MCF 10A (cell line): ENCODE data around the gene DMC1. TPM values are rescaled to one million over a fixed set of nuclear protein-coding genes. Genes with fewer than 3 reads are reported as not detected.

ENCODE experiments used
- BruUV-seq: library from RNA; stranded (reverse); fragments of 400-500 nt; replicated peaks from 2 replicates; lab custom pipeline; 2021; lab: Mats Ljungman, UMichigan
- CTCF ChIA-PET: fragments of 300-600 bp; sonication (Branson Sonifier 250); formaldehyde crosslinking; extraction: SDS; loops from one replicate; lab custom pipeline; 2021; ENCODE audit warnings: antibody characterized with exemption, inconsistent platforms; lab: Yijun Ruan, JAX
- POLR2A ChIA-PET: fragments of 300-600, 350-650 bp; sonication (Branson Sonifier 250); formaldehyde crosslinking; extraction: SDS; loops from one replicate; lab custom pipeline; 2020; ENCODE audit warnings: antibody characterized with exemption, inconsistent platforms; lab: Yijun Ruan, JAX
- DNase-seq: peaks from one replicate; pipeline ENCODE4 v3.0.0-alpha.2; 2018; ENCODE audit not compliant: unreplicated experiment
- H3K27ac Mint-ChIP-seq: one replicate; pipeline ENCODE4 v1.8.0; 2022; ENCODE audit warnings: mild to moderate bottlenecking, low read depth, mixed read lengths; ENCODE audit not compliant: unreplicated experiment
- H3K27me3 Mint-ChIP-seq: one replicate; pipeline ENCODE4 v1.8.0; 2022; ENCODE audit warnings: mixed read lengths; ENCODE audit not compliant: insufficient read depth, unreplicated experiment
- H3K36me3 Mint-ChIP-seq: one replicate; pipeline ENCODE4 v1.8.0; 2022; ENCODE audit warnings: mild to moderate bottlenecking, moderate library complexity, mixed read lengths; ENCODE audit not compliant: insufficient read depth, unreplicated experiment
- H3K4me1 Mint-ChIP-seq: one replicate; pipeline ENCODE4 v1.8.0; 2022; ENCODE audit warnings: mixed read lengths; ENCODE audit not compliant: insufficient read depth, unreplicated experiment
- H3K4me3 Mint-ChIP-seq: one replicate; pipeline ENCODE4 v1.8.0; 2022; ENCODE audit warnings: mild to moderate bottlenecking, moderate library complexity, mixed read lengths; ENCODE audit not compliant: unreplicated experiment
- H3K9me3 Mint-ChIP-seq: one replicate; pipeline ENCODE4 v1.8.0; 2022; ENCODE audit warnings: mixed read lengths; ENCODE audit not compliant: unreplicated experiment
- CTCF ChIP-seq: fragments of 200-600 bp; IDR thresholded peaks from one replicate; pipeline ENCODE4 v1.8.0; 2022; ENCODE audit warnings: antibody characterized with exemption, mild to moderate bottlenecking; ENCODE audit not compliant: unreplicated experiment
- intact Hi-C: fragments of 100-400 bp; cut with micrococcal nuclease; formaldehyde crosslinking; loops from 2 replicates; pipeline ENCODE4 v1.14.1; 2022
- total RNA-seq: library from RNA; stranded (reverse); gene quantifications from 2 replicates; pipeline ENCODE4 v1.2.3, GENCODE V29; 2022

Gene DMC1
- total RNA-seq, 1 experiment from 2014 or later = 0.56 TPM

GRCh38 chr22:38614332-38615063 is 44.5 kb upstream of the DMC1 start:
- H3K27me3 Mint-ChIP-seq = no peaks in the 10 kb centered on the region
- H3K4me3 Mint-ChIP-seq = no peak overlapping the region
- POLR2A ChIA-PET = interaction anchor here (0.5 to 0.8 kb wide), 2 partner anchors 60 to 79 kb away, joined by 3 to 4 read pairs; no protein-coding TSS in a partner anchor
- CTCF ChIA-PET = interaction anchor here (0.7 to 0.9 kb wide), 2 partner anchors 13 to 112 kb away, joined by 3 read pairs; no protein-coding TSS in a partner anchor
- no peak overlapping the region for H3K27ac Mint-ChIP-seq
- no TSS peak for BruUV-seq
- intact Hi-C loops = no loop called here
- H3K36me3 Mint-ChIP-seq = peaks cover 22% of the 10 kb centered on the region
- no peak for TF ChIP-seq CTCF
- no peaks in the 10 kb centered on the region for H3K4me1 Mint-ChIP-seq
- no peak for DNase-seq
- H3K9me3 Mint-ChIP-seq = no peaks in the 10 kb centered on the region

- H3K4me1 Mint-ChIP-seq = no peaks in the 10 kb centered on the region
- H3K27ac Mint-ChIP-seq = no peak overlapping the region
- peaks cover 22% of the 10 kb centered on the region for H3K36me3 Mint-ChIP-seq
- intact Hi-C loops = no loop called here
- H3K27me3 Mint-ChIP-seq = no peaks in the 10 kb centered on the region
- BruUV-seq = no TSS peak
- no peak for TF ChIP-seq CTCF
- ChIA-PET CTCF (interaction anchor here (0.9 kb wide), 1 partner anchor 14 kb away, joined by 3 read pairs; no protein-coding TSS in a partner anchor), POLR2A (interaction anchor here (0.8 kb wide), 1 partner anchor 61 kb away, joined by 4 read pairs; no protein-coding TSS in a partner anchor)
- DNase-seq = no peak
- H3K4me3 Mint-ChIP-seq = no peak overlapping the region
- no peaks in the 10 kb centered on the region for H3K9me3 Mint-ChIP-seq
Observed at GRCh38 chr22:38613588-38613987, 43.6 kb upstream of the DMC1 start.

- BruUV-seq = no TSS peak
- Mint-ChIP-seq H3K27ac (no peak overlapping the region), H3K27me3 (no peaks in the 10 kb centered on the region), H3K9me3 (no peaks in the 10 kb centered on the region), H3K4me3 (no peak overlapping the region), H3K36me3 (peaks cover 13% of the 10 kb centered on the region), H3K4me1 (no peaks in the 10 kb centered on the region)
- DNase-seq = no peak
- no peak for TF ChIP-seq CTCF
- ChIA-PET POLR2A (interaction anchor here (0.7 kb wide), 1 partner anchor 57 kb away, joined by 4 read pairs; no protein-coding TSS in a partner anchor), CTCF (no interaction called here)
- intact Hi-C loops = no loop called here
Observed at GRCh38 chr22:38612217-38613006, 42.4 kb upstream of the DMC1 start.

- POLR2A ChIA-PET = no interaction called here
- no peak for DNase-seq
- no peak for TF ChIP-seq CTCF
- Mint-ChIP-seq H3K27me3 (no peaks in the 10 kb centered on the region), H3K4me1 (peaks cover 2% of the 10 kb centered on the region), H3K36me3 (peaks cover 12% of the 10 kb centered on the region), H3K4me3 (no peak overlapping the region), H3K27ac (no peak overlapping the region), H3K9me3 (no peaks in the 10 kb centered on the region)
- BruUV-seq = no TSS peak
- intact Hi-C loops = no loop called here
- CTCF ChIA-PET = no interaction called here
Observed at GRCh38 chr22:38611559-38611958, 41.6 kb upstream of the DMC1 start.
